ENCODE data around the gene ZNF546.
"Not testable (repeated sequence)": the region's sequence is repeated elsewhere in the genome, so short reads cannot be mapped to it uniquely, and the experiment has no call there.

ZNF546 gene

DNA sequence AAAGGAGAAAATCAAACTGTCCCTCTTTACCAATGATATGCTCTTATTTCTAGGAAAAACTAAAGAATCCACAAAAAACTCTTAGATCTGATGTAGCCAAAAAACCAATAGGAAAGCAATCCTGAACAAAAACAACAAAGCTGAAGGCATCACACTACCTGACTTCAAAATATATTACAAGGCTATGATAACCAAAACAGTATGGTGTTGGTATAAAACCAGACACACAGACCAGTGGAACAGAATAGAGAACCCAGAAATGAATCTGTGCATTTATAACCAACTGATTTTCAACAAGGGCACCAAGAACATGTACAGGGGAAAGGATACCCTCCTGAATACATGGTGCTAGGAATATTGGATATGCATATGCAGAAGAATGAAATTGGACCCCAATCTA lies 9.7 kb upstream of the ZNF546 start:
- no peak for DNase-seq

DNA sequence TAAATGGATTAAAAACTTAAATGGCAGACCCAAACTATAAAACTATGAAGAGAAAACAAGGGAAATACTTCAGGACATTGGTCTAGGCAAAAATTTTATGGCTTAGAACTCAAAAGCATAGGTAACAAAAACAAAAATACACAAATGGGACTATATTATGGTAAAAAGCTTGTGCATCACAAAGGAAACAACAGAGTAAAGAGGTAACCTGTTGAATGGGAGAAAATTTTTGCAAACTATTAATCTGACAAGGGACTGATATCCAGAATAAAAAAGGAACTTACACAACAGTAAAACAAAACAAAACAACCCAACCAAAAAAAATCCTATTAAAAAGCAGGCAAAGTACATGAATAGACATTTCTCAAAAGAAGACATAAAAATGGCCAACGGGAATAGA lies 9.3 kb upstream of the ZNF546 start:
- no peak for DNase-seq

DNA sequence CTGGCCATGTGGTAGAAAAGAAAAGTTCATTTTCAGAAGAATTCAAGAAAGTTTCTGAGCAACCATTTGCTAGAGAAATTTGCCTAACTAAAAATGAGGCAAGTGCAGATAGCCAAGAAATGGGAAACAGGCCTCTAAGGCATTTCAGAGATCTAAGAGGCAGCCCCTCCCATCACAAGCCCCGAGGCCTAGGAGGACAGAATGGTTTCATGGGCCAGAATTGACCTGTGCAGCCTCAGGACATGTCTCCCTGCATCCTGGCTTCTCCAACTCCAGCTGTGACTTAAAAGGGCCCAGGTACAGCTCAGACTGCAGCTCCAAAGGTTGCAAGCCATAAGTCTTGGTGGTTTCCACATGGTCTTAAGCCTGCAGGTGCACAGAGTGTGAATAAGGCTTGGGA lies 3.3 kb upstream of the ZNF546 start:
- no peak for DNase-seq

DNA sequence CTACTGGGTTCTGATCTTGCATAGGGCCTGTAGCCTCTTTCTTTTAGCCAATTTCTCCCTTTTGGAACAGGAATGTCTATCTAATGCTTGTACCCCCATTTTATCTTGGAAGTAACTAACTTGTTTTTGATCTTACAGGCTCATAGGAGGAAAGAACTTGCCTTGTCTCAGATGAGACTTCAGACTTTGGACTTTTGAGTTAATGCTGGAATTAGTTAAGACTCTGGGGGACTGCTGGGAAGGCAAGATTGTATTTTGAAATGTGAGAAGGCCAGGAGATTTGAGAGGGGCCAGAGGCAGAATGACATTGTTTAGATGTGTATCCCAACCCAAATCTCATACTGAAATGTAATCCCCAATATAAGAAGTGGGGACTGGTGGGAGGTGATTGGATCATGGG lies 2.5 kb upstream of the ZNF546 start:
- no peak for DNase-seq

GRCh38 chr19:39995794-39996193 lies 1.1 kb upstream of the ZNF546 start:
- DNase-seq = no peak

DNA sequence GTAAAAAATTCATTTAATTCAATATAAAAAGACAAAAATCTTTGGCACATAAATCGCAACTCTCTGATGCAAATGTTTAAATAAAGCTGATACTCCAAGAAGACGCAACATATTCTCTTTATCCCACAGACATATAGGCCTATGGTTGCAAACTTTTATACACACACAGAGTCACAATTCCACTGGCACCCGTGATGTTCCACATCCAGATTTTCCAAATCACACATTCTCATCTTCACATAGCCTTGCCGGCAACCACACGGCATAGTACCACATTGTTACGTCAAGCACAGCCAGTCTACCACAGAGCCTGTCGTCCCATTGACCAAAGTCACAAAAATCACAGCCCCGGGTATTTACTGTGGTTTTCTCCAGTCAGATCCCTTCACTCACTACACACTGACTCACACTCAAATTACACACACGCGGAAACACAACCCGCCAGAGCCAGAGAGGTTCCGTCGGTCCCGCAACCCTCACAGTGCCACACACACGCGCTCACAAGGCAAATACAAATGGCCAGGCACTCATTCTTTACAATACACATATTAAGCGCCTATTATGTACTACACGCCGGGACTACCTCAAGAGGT lies 546 bp upstream of the ZNF546 start:
- DNase-seq = peak; percentile 68

- peak; percentile 19 for DNase-seq
These were observed 867 bp downstream of the ZNF546 start for GRCh38 chr19:39997638-39998216.

GRCh38 chr19:39998501-39998900 lies 1.6 kb downstream of the ZNF546 start:
- peak; percentile 13 for DNase-seq

DNA sequence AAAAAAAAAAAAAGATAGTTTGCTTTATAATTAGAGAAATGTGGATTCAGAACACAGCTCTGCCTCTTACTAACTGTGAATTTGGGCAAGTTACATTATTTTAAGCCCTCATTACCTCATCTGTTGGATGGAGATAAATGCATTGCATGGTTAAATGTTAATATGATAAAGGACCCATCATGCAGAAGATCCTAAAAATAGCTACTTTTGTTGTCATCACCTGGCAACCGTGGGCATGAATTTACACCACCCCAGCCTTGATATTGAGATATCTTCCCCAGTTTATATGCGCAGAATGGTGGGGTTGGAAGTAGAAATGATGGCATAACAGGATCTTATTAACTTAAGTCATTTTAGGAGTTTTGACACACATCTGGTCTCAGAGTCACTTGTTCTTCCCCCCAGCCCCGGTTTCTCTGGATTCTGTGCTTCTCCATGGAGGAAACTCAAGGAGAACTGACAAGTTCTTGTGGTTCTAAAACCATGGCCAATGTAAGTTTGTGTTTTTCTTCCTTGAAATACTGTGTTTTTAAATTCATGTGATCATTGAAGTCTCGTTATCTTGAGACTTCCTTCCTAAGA lies 8.9 kb downstream of the ZNF546 start:
- no peak for DNase-seq

GRCh38 chr19:40006273-40006691 lies 9.4 kb downstream of the ZNF546 start:
- peak; percentile 92 for DNase-seq

DNA sequence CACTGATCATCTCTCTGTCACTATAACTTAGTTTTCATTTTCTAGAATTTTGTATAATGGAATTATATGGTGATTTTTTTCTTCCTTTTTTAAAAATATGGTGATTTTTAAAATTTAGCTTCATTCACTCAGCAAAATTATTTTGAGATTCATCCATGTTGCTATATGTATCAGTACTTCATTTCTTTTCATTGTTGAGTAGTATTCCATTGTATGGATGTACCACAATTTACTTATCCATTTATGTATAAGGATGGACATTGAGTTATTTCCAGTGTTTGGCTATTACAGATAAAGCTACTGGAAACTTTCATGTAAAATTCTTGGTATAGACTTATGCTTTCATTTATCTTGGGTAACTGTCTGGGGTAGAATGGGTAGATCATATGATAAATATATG lies 12.8 kb downstream of the ZNF546 start:
- DNase-seq = no peak

GRCh38 chr19:40013991-40014390 lies 17.1 kb downstream of the ZNF546 start:
- DNase-seq = no peak

GRCh38 chr19:40023969-40024368 lies 27.1 kb downstream of the ZNF546 start:
- no peak for DNase-seq

DNA sequence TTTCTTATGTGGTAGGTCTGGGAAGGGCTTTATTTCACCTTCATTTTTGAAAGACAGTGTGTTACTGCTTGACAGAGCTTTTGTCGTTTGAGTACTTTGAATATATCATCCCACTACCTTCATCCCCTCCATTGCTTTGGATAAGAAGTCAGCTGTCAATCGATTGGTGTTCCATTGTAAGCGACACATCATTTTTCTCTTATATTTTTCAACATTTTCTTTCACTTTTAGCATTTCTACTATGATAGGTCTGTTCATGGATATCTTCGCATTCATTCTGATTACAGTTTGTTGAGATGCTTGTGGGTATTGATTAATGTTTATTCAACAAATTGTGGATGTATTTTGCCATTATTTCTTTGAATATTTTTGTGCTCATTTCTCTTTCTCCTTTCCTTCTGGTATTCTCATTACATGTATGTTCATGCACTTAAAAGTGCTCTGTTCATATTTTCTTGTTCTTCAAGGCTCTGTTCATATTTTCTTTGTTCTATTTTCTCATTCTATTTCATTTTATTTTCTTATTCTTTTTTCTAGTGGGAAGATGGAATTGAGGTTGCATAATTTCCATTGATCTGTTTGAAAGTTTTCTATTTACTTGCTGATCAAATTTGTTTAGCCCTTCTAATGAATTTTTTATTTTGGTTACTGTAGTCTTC lies 29.2 kb downstream of the ZNF546 start:
- no peak for DNase-seq

- no peak for DNase-seq
These were observed 29.7 kb downstream of the ZNF546 start for GRCh38 chr19:40026597-40026970.

DNA sequence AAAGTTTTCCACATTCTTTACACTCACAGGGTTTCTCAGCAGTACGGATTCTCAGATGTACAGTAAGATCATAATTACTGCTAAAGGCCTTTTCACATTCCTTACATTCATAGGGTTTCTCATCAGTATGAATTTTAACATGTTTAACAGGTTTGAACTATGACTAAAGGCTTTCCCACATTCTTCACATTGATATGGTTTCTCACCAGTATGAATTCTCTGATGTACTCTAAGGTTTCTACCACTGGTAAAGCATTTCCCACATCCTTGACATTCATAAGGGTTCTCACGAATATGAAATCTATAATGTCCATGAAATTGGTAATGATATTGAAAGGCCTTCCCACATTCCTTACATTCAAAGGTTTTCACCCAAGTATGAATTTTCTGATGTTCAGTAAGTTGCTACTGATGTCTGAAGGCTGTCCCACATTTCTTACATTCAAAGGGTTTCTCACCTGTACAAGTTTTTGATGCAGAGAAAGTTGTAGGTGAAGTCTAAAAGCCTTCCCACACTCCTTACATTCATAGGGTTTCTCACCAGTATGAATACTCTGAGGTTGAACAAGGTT lies 37.2 kb downstream of the ZNF546 start:
- DNase-seq = no peak

DNA sequence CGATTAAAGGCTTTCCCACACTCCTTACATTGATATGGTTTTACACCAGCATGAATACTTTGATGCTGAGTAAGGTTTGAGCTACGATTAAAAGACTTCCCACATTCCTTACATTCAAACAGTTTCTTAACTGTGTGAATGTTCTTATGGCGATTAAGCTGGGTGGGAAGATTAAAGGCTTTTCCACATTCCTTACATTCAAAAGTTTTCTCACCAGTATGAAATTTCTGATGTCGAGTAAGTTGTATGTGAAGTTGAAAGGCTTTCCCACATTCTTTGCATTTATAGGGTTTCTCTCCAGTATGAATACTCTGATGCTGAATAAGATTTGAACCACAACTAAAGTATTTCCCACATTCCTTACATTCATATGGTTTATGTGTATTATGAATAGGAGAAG lies 39.1 kb downstream of the ZNF546 start:
- DNase-seq = peak; percentile 40

DNA sequence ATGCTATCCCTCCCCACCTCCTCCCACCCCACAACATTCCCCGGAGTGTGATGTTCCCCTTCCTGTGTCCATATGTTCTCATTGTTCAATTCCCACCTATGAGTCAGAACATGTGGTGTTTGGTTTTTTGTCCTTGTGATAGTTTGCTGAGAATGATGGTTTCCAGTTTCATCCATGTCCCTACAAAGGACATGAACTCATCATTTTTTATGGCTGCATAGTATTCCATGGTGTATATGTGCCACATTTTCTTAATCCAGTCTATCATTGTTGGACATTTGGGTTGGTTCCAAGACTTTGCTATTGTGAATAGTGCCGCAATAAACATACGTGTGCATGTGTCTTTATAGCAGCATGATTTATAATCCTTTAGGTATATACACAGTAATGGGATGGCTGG lies 41.2 kb downstream of the ZNF546 start:
- not testable (repeated sequence) for DNase-seq

DNA sequence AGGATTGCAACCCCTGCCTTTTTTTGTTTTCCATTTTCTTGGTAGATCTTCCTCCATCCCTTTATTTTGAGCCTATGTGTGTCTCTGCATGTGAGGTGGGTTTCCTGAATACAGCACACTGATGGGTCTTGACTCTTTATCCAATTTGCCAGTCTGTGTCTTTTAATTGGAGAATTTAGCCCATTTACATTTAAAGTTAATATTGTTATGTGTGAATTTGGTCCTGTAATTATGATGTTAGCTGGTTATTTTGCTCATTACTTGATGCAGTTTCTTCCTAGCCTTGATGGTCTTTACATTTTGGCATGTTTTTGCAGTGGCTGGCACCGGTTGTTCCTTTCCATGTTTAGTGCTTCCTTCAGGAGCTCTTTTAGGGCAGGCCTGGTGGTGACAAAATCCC lies 44.9 kb downstream of the ZNF546 start:
- not testable (repeated sequence) for DNase-seq

GRCh38 chr19:40053491-40053890 lies 56.6 kb downstream of the ZNF546 start:
- no peak for DNase-seq

DNA sequence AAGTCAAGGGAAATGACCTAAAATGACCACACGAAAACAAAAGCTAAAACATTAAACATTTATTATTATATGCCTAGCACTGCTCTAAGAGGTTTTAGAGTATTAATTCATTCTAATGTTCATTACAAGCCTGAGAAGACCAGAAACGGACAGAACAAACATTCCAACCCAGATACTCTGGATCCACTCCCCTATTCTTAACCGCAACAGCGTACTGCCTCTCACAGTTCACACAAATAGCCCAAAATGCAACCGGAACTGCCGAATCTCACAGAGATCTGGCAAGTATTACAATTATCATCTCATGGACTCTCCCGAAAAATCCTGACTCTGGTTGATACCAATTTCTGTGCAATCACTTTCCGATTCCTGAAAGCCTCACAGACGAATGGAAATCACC lies 57.8 kb downstream of the ZNF546 start:
- DNase-seq = no peak

DNA sequence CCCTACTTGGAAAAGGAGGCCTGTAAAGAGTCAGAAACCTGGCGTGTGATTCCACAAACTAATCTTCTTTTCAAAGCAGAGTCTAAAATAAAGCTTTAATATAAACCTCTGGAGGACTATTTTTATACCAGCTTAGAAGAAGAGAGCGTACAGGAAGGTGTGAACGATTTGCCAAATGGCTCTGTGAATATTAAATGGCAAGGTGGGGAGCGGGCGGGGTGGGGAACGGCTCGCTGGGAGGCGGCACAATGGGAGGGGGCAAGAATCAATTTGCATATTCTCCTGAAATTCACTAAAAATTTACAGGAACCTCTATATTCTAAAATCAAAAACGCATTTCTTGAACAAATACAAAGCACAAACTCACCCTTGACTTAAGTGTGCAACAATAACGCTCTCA lies 58.2 kb downstream of the ZNF546 start:
- no peak for DNase-seq

- peak; percentile 63 for DNase-seq
These were observed 59.1 kb downstream of the ZNF546 start, which contains the start of gene ZNF780B for GRCh38 chr19:40055832-40056504. Gene ZNF780B, minus strand, starts transcription at chr19:40056231. Its CDS starts 5,899 bp downstream, at chr19:40050332.

Data from EL (cell line).